ENCODE data around the gene HOXA7.

Gene HOXA7

DNA sequence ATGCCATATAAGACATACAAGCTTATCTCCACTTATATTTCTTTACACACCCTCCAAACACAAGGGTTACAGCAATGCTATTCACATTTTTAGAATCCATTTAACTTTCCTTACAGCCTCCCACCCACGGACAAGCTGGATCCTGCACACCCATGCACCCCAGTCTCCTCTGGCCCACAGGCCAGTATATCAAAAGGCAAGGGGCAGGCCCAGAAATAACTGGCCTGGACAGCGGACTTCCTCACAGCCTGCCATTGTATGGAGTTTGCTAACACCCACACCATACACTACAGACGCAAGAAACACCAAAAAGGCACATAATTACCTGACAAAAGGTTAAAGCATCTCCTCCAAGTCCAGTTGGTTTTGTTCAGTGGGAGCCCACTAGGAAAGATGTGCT is 37.9 kb downstream of the HOXA7 start:
- DNase-seq (ENCODE audit: low spot score), result no peak

DNA sequence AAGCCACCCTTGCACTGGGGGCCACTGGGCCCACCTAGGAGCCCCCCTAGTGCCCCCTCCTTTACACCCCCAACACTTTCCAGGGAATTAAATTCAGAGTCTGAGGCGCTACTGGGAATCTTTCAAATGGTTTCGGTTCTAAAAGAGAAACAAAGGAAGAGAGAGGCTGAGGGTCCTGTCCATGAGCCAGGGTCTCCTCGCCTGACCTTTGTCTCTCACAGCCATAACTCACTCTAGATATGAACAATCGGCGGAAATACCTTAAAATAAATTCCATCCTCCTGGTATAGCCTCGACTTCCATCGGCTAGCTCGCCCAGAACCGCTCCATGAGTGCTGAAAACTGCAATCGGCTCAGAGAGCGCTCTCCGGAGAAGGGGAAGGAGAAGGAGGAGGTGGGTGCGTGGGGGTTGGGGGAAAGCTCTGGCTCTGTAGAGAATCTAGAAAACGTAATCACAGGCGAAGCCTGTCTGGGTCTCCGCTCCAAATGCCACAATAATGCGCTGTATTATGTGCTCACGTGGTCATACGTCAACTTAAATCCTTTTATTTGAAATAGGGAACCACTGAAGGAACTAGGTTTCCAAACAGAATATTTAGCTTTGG is 38.5 kb downstream of the HOXA7 start:
- no peak for DNase-seq (ENCODE audit: low spot score)

DNA sequence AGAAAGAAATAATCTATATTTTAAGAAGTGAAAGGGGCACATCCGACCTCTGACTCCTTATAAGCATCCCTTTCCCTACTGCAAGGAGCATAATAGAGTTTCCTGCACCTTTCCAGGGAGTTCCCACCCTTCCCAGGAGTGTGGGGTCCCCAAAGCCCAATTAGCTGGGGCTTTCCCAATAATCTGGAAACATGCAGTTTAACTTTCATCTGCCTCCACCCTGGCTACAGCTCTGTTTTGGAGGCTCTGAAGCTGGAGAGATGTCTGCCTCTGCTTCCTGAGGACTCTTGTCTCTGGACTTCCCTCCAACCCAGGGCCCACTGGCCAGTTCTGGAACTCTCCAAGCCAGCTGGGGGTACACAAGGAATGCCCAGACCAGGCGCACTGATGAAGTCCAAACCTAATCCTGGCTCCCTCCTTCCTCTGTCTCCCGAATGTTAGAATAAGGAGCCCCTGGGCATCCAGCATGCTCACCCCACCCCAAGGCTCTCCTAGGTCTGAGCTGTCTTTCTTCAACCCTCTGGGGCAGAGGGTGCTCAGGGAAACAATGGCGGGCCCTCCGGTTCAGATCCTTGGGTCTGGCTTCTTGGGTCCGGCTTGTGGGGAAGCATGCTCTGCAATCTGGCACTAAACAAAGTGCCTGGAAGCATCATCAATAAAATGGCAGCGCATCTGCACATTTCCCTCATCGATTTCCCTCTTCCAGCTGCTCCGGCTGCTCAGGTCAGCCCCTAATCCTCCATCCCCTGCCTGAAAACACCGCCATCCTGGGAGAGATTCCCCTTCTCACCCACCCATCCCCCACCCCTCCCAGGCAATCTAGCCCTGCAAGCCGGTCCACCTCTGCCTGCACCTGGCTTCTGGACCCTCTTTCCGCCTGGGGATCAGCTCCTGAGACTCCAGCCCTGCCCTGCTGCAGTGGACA is 39.3 kb downstream of the HOXA7 start:
- no peak for DNase-seq (ENCODE audit: low spot score)

DNA sequence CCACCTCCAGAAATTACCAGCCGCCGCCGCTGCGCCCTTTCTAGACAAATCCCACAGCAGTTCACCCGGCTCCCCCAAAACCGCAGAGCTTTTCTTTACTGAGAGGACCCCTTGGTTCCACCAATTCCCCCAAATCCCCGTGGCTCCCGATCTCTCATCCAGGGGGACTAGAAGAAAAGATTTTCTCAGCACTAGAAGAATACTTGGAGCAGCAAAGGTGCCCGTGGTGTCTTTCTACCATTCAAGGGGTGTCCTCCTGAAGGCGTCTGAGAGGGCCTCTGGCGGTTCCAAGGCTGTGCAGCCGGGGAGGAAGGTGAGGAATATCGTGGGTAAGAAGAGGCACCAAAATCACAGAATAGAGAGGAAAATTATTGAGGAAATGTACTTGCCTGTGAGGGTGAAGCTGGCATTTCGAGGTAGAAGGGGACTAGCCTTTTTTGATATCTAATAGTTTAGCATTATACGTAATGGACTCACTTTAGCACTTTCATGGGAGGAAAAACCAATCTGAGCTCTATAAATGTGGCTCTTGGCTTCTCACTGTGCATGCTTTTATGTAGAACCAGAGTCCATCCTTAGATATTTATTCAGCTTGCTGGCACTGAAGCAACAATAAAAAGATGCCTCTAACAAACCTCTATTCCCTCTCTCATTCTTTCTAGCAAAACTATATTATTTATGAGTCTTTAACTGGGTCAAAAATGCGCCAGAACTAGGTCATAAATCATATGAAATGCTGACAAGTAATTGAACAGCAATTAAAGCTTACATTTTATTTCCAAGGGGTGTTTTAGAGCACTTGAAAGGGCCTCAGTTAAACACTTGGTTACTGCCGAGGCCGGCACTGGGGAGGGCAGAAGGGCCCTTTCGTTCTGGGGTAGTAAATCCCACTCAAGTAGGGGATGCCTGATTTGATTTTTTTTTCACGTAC is 40.2 kb downstream of the HOXA7 start:
- DNase-seq (ENCODE audit: low spot score), result no peak

DNA sequence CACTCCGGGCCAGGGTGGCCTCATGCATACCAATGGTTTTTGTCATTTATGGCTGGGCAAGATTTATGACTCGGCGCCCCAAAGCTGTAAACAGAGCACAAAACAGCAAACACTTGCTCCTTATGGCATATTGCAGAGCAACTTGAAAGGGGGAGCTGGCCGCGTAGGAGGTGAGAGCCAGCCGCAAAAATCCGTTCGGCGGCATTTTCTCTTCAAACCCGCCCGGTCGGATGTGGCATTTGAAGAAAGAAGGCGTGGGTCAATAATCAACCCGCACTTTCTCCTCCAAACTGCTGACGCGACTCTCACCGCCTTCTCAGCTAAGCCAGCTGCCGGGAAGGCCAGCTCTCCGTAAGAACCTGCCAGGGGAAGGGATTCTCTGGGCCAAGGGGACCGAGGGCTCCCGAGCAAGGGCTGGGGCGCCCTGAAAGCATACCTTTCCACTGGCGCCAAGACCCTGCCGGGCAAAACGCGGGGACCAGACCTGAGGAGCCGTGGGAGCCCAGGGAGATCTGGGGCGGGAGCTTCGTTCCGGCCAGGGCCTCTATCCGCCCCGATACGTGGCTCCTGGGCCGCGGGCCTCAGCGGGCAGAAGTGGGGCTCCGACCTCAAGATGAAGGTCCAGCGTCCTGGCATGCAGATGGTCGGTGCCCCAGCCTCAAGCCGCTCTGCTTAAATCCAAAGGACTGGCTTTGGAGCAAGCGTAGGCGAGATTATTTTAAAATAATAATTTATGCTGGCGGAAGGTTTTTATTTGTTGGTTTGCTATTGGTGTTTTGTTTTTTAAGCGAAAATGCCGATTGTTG is 41.1 kb downstream of the HOXA7 start:
- peak; percentile 82 for DNase-seq (ENCODE audit: low spot score)

DNA sequence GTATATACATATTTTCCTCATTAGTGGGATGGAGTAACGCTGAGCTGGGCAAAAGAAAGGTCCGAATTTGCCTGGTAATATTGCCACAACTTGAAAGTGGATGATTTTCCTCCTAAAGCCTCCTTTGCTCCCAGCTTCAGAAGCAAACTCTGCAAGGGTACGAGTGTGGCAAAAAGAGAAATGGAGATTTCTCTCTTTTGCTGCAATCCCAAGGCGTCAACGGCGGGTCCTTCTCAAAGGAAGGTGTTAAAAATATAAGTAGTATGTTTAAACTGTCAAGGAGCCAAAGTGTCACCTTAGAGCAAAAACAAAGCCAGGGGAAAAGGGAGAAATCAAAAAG is 41.6 kb downstream of the HOXA7 start:
- no peak for DNase-seq (ENCODE audit: low spot score)

DNA sequence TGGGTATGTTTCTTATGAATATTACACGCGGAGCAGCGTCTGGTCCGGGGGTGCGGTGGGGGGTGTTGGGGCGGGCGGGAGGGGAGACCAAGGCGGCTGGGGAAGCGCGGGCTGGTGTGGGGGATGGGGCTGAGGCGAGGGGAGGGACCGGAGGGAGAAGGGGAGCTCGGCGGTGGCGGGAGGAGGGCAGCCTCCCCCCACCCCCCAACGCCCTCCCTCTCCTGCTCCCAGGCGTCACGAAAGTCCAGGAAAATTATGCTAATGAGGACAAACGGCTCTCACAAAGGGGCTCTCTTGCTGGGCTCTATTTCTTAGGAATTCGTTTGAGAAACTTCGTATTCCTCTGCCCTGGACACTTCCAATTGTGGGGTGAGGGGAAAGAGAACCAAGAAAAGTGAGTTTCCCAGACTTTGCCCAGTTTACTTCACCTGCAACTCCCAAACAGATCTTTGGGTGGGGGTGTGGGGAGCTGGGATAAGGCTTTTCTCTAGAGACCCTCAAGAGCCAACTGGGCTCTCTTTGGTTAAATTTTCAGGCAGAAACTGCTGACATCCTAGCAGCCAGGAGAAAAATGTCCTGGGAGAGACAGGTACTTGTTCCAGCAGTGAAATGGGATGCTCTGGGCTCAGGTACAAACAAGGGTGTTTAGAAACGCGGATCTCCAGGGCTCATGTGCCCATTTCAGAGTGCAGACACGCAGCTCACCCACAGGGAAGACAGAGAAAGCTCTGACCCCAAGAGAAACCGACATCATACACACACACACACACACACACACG is 42.3 kb downstream of the HOXA7 start:
- no peak for DNase-seq (ENCODE audit: low spot score)

DNA sequence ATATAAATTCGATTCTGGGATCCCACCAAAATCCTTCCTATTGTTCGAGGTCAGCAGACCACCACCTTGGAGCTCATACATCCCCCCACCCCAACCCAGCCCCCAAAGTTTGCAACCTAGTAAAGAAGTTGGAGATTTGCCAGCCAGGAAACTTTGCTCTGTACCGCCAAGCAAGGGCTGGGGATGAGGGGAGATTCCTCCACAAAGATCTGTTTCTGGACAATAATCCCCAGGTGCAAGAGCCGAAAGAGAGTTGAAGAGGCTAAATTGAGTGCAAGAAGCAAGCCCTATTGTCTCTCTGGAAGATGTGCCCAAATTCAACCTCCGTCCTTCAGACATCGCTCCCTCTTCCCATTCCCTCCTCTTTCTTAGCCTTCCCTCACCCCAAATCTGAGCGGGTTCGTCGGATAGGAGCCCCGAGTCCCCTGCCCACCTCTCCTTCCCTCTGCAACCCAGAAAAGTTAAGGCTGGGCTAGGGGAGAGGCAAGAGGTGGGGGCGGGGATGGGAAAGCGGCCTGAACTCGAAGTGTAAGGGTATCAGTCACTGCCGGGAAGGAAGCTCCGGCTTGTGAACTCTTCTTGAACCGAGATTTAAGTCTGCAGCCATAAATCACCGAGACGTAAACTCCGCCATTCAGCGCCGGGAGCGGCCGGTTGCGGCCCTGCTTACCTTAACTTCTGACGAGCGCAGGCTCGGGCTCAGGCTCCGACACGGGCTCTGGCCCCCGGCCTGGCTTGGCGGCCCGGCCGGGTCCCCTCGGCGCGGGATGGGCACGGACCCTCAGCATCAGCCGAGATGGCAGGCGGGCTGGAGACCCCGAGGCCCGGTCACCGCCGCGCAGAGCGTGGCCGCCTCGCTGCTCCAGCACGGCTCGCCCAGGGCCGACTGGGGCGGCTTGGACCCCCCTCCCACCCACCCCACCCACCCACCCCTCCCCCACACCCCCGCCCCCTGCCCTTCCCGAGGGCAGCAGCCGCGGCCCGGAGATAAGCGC is 43.2 kb downstream of the HOXA7 start:
- no peak for DNase-seq (ENCODE audit: low spot score)

DNA sequence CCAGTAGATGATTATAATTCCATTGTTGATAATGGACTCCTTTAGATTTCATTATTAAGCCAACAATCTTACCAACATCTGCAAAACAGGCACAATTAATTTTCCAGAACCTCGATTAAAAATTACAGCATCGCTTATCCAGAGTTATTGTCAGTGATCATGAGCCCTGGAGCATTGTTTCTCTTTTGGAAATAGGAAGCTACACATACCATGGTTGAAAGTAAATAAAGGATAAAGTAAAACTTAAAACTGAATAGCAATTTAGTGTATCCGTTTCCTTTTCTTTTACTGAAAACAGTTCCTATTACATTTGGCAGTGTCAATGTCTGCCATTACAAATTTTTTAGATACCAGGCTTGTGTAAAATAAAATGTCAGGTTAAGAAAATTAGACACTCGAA is 44.1 kb downstream of the HOXA7 start:
- no peak for DNase-seq (ENCODE audit: low spot score)

DNA sequence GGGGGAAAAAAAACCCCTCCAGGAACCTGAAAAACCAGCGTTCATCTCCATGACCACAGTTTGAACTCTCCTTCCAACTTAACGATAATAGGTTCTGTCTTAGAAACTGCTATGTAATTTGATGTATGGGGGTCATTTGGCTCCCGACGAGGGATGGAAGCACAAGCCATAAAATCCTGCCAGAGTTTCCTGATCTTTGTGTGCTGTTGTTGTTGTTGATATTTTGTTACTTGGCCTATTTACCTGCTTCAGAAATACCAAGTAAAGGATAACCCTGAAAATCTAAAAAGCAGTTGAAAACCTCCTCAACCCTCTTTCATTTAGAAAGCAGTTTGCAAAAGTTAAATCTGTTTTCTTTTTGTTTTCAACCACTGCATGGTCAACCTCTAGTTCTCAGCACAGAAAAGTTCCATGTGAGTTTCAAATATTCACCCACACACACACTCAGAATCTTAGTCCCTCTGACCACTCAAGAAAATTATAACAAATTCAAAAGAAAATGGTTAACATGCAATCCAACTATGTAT is 44.7 kb downstream of the HOXA7 start:
- no peak for DNase-seq (ENCODE audit: low spot score)

DNA sequence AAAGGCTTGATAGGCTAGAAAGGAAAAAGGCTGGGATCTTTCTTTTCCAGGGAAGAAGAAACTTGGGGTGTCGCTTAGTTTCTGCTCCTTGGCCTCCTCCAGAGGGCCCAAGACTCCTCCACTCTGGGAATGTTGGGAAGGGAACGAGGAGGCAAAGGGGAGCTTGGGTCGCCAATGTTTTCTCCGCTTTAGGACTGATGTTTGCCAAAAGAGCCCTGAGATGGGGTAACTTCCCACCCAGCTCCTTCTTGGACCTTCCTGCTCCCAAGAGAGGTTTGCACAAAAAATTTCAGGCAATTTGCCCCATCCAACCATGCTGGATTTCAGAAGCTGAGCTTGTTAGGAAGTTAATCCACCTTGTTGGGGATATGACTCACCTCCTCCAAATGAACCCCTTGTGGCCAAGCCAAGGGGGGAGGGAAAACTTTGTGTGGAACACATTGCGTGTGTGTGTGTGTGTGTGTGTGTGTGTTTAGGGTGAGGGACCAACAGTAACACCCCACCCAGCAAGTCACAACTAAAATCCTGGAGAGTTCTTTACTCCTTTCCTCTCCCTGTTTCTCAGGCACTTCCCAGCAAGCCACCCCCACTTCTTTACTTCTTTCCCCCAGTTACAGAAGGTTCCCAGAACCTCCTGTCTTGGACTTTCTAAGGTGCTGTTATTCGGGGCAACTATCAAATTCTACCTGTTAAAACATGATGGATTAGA is 45.3 kb downstream of the HOXA7 start:
- DNase-seq (ENCODE audit: low spot score), result no peak

DNA sequence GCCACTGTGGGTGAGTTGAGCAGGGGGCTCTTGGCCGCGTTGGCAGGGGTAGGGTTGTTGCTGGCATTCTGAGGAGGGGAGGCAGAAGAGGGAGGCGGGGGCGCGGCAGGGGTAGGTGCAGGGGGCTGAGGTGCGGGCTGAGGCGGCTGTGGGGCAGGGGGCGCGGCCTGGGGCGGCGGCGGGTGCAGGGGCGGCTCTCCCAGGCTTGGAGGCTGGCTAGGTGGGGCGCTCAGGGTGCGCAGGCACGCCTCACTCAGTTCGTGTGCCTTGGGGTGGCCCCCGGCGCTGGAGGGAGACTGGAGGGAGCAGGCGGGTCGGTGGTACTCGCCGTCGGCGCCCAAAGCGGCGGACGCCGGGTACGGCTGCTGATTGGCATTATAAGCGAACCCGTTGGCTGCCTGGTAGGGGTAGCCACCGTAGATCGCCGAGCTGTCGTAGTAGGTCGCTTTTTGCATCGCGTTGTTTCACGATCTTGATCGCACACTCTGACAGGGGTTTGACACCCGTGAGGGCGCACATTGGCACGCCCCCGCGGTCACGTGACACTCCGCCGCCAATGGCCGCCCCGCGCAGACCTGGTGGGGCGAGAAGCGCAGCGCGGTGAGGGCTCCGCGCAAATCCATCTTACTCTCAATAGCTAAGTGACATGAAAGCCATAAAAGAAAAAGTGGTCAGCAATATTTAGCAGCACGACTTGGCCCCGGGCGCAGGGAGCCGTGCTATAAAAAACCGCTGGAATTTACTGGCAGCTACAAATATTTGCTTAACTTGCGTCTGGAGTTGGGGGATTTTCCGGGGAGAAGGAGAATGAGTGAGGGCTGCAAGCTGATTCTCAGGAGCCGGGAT is 46.1 kb downstream of the HOXA7 start:
- DNase-seq (ENCODE audit: low spot score), result no peak

DNA sequence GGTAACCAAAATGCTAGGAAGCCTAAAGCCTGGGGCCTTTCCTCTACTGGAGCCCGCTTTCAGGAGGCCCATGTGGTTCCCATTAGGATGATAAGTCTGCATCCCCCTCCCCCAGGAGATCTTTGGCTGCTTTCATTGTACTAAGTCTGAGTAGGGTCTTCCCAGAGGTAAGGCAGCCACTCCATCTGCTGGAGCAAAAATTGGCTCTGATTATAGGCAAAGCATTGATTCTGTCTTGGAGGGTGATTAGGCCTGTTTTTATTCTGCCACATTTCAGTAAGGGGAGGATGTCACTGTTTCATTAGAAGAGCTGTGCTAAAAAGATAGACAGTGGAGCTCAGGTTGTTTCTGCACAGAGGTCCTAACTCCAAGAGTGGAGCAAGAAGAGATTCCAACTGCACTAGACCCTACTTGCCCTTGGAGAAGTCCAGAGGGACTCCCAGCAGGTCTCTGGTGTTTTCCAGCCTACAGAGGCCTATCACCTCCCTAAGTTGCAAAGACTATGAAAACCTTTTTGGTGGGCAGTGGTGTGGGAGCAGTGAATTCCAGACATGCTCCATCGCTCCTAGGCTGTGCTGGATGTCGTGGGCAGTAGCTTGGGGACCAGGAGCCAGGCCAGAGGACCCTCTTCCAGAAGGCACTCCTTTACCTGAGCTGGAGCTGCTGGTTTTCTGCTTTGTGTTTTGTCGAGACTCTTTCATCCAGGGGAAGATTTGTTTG is 46.8 kb downstream of the HOXA7 start:
- DNase-seq (ENCODE audit: low spot score), result no peak

DNA sequence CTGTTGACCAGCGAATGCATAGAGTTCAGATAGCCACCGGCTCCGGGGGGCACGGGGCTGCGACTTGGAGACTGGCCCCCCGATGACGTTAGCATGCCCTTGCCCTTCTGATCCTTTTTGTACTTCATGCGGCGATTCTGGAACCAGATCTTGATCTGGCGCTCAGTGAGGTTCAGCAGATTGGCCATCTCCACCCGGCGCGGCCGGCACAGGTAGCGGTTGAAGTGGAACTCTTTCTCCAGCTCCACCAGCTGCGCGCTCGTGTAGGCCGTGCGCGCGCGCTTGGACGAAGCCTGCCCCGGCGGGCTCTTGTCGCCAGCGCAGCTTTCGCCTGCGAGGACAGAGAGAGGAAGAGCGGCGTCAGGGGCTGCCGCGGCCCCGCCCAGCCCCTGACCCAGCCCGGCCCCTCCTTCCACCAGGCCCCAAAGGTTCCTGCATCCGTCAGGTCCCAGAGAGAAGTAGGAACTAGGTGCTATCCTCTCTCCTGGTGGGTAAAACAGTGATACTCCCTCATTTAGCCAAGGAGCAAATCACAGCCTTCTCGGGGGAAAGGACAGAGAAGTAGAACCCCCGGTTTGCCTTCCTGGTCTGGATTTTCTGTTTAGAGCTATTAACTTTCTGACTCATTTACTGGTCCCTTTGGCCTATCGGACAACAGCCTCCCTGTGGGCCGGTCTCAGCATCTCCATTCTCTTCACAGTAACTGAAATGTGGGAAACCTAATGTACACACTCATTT is 47.9 kb downstream of the HOXA7 start:
- no peak for DNase-seq (ENCODE audit: low spot score)

DNA sequence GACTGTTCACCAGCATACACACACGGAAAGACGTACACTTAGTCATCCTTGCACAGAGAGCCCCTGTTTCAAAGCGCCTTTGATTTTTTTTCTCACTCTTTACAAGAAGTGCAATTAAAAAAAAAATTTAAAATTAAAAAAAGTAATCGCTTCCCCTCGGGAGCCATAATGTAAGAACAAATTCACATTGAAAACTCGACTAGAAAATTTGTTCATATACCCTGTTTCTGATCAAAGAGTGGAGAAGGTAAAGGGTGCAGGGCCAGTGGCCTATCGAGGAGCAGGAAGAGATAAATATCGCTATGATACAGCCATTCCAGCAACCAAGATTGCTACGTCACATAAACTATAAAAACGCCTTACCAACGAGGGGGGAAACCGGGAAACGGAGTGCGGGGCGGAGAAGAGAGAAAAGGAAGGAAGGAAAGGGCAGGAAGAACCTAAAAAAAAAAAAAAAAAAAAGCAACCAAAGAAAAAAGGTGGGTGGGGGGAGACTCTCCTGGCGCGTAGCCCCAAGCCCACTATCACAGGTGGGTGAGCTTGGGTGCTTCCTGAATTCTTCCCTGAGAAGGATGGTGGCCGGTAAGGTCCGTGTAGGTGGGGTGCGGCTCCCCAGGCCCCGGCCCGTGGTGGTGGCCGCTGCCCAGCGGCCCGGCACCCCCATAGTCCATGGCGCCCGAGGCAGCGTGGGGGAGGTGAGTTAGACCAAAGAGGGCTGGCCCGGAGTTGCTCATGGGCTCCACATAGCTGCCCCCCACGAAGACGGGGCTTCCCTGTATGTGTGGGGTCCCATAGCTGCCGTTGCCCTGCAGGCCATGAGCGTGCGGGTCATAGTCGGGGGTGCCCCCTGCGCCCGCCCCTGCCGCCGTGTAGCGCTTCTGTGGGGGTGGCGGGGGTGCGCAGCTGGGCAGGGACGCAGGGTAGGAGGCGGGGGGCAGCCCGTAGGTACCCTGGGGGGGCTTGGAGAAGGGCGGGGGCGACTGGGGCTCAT is 48.8 kb downstream of the HOXA7 start:
- DNase-seq (ENCODE audit: low spot score), result no peak
